ENCODE measurements around the gene MT3. TPM values are rescaled to one million over a fixed set of nuclear protein-coding genes. Genes with fewer than 3 reads are reported as not detected.

MT3 gene
- total RNA-seq, 5 donors from 2014 or later (not counting 1 experiment from before 2014, with no cell fraction given), result 0.66 to 1.9 (median 0.84) TPM; not detected in 1

- Histone ChIP-seq H3K4me3 (ENCODE audit: control insufficient read depth in 1 of 2, extremely low read depth in 1 of 2, low read length in 1 of 2) (no peak overlapping the region), H3K27ac (ENCODE audit: low read length) (no peak overlapping the region), H3K36me3 (ENCODE audit: control insufficient read depth in 2 of 2, extremely low read depth in 1 of 2, insufficient read depth in 1 of 2, low read length in 1 of 2) (no peaks in the 10 kb centered on the region), H3K9me3 (no peaks in the 10 kb centered on the region), H3K4me1 (ENCODE audit: control insufficient read depth in 1 of 2, extremely low read depth in 1 of 2, insufficient read depth in 2 of 2, low read length in 2 of 2) (peaks cover 0 to 40% of the 10 kb centered on the region in 2 experiments), H3K27me3 (replicated peaks in 1 of 2; ENCODE audit: control insufficient read depth in 2 of 2, extremely low read depth in 1 of 2, insufficient read depth in 2 of 2, low read length in 1 of 2) (peaks cover 16 to 67% of the 10 kb centered on the region in 2 experiments)
- H3K4me3 Mint-ChIP-seq, result peak overlapping the region in 1 of 3 donors; percentile 84
- no peak for DNase-seq
- POLR2A ChIA-PET, result no interaction called here
- CTCF ChIA-PET, result interaction anchor here in 1 of 2 donors (0.6 kb wide), 1 partner anchor 63 kb away, joined by 3 read pairs; no protein-coding TSS in a partner anchor
- H3K27me3 Mint-ChIP-seq, result peaks cover 62 to 72% of the 10 kb centered on the region in 2 donors
- H3K9me3 Mint-ChIP-seq, result no peaks in the 10 kb centered on the region
- peaks cover 30 to 43% (median 30%) of the 10 kb centered on the region in 3 donors for H3K4me1 Mint-ChIP-seq
- H3K27ac Mint-ChIP-seq, result no peak overlapping the region
- WGBS (ENCODE audit: insufficient coverage), result 71% methylated on average over 3 of the region's 7 CpGs
- no peak for ATAC-seq (replicated peaks in 1 of 4)
- H3K36me3 Mint-ChIP-seq, result no peaks in the 10 kb centered on the region
Observed at GRCh38 chr16:56633535-56633934, 44.2 kb downstream of the MT3 start.

GRCh38 chr16:56634715-56635440 lies 45.5 kb downstream of the MT3 start:
- POLR2A ChIA-PET, result no interaction called here
- whole genome bisulfite sequencing (ENCODE audit: insufficient coverage), result 7% methylated on average over 37 of the region's 47 CpGs
- peak overlapping the region in 1 of 2 donors; percentile 15 for H3K4me3 ChIP-seq (ENCODE audit: control insufficient read depth in 1 of 2, extremely low read depth in 1 of 2, low read length in 1 of 2)
- Mint-ChIP-seq H3K27ac (peak overlapping the region in 1 of 2 donors; percentile 43), H3K4me1 (peaks cover 30 to 46% (median 30%) of the 10 kb centered on the region in 3 donors), H3K4me3 (peak overlapping the region; percentile 55 to 84 (median 57)), H3K36me3 (no peaks in the 10 kb centered on the region), H3K27me3 (peaks cover 73 to 85% of the 10 kb centered on the region in 2 donors), H3K9me3 (no peaks in the 10 kb centered on the region)
- H3K9me3 ChIP-seq, result no peaks in the 10 kb centered on the region
- H3K4me1 ChIP-seq (ENCODE audit: control insufficient read depth in 1 of 2, extremely low read depth in 1 of 2, insufficient read depth in 2 of 2, low read length in 2 of 2), result peaks cover 0 to 41% of the 10 kb centered on the region in 2 experiments
- no peaks in the 10 kb centered on the region for H3K36me3 ChIP-seq (ENCODE audit: control insufficient read depth in 2 of 2, extremely low read depth in 1 of 2, insufficient read depth in 1 of 2, low read length in 1 of 2)
- no peak for ATAC-seq (replicated peaks in 1 of 4)
- no peak overlapping the region for H3K27ac ChIP-seq (ENCODE audit: low read length)
- CTCF ChIA-PET, result interaction anchor here in 1 of 2 donors (0.7 kb wide), 1 partner anchor 74 kb away, joined by 3 read pairs; no protein-coding TSS in a partner anchor
- no peak for DNase-seq
- H3K27me3 ChIP-seq (replicated peaks in 1 of 2; ENCODE audit: control insufficient read depth in 2 of 2, extremely low read depth in 1 of 2, insufficient read depth in 2 of 2, low read length in 1 of 2), result peaks cover 19 to 80% of the 10 kb centered on the region in 2 experiments

DNA sequence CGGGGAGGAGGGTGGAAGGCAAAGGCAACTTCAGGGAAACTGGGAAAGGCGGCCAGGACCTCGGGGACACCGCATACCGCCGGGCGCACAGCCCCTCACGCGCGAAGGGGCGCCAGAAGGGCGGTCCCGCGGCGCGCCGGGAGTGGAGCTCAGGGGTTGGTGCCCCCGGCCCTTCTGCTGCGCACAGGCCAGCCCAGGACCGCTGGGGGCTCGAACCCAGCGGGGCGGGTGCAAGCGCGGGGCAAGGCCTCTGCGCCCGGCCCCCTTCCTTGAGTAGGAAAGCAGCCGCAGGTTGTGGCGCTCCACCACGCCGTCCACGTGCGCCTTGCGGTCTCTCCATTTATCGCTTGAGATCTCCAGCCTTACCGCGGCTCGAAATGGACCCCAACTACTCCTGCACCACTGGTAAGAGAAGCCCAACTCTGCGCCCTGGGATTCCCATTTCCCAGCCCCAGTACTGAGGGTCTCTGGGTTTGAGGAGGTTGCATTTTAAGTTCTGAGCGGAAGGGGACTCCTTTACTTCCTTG lies 46.2 kb downstream of the MT3 start:
- H3K36me3 Mint-ChIP-seq, result no peaks in the 10 kb centered on the region
- DNase-seq (no peak), ATAC-seq (replicated peaks in 1 of 4) (peak in 3 of 4 experiments; percentile 27 to 41 (median 28))
- CTCF ChIA-PET, result interaction anchor here in 1 of 2 donors (0.6 kb wide), 1 partner anchor 58 kb away, joined by 4 read pairs; no protein-coding TSS in a partner anchor
- WGBS (ENCODE audit: insufficient coverage), result 3% methylated on average over 34 of the region's 40 CpGs
- Histone ChIP-seq H3K9me3 (no peaks in the 10 kb centered on the region), H3K4me1 (ENCODE audit: control insufficient read depth in 1 of 2, extremely low read depth in 1 of 2, insufficient read depth in 2 of 2, low read length in 2 of 2) (peaks cover 0 to 41% of the 10 kb centered on the region in 2 experiments), H3K27me3 (replicated peaks in 1 of 2; ENCODE audit: control insufficient read depth in 2 of 2, extremely low read depth in 1 of 2, insufficient read depth in 2 of 2, low read length in 1 of 2) (peaks cover 19 to 85% of the 10 kb centered on the region in 2 experiments), H3K4me3 (ENCODE audit: control insufficient read depth in 1 of 2, extremely low read depth in 1 of 2, low read length in 1 of 2) (peak overlapping the region in 1 of 2 donors; percentile 15), H3K36me3 (ENCODE audit: control insufficient read depth in 2 of 2, extremely low read depth in 1 of 2, insufficient read depth in 1 of 2, low read length in 1 of 2) (no peaks in the 10 kb centered on the region), H3K27ac (ENCODE audit: low read length) (no peak overlapping the region)
- no peaks in the 10 kb centered on the region for H3K9me3 Mint-ChIP-seq
- H3K4me3 Mint-ChIP-seq, result peak overlapping the region; percentile 34 to 84 (median 57)
- peaks cover 30 to 43% (median 30%) of the 10 kb centered on the region in 3 donors for H3K4me1 Mint-ChIP-seq
- no peak overlapping the region for H3K27ac Mint-ChIP-seq
- peaks cover 74 to 91% of the 10 kb centered on the region in 2 donors for H3K27me3 Mint-ChIP-seq
- POLR2A ChIA-PET, result no interaction called here

DNA sequence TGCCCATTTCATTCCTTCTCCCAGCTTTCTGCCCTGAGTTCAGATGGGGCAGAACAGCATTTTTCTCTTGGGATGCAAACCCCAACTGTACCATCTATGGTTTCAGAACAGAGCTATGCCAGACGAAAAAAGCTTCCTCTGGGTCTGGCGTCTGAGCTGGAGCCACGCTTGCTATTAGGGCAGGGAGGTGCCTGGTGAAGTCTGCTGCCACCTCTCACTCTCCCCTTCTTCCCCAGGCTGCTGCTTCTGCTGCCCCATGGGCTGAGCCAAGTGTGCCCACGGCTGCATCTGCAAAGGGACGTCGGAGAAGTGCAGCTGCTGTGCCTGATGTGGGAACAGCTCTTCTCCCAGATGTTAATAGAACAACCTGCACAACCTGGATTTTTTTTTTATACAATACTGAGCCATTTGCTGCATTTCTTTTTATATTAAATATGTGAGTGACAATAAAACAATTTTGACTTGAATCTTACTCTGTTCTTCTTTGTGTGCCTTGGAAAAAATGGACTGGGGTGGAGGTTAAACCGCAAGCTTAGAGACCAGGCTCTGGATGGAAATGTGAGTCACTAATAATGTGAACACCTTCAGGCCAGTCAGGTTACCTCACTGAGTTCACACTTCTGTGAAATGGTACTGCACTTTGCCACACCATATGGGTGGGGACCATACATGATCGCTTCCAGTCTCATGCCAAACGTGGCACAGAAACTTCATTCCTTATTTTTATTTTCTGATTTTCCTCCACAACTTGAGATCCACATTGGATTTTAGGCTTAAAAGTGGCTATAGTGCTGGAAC lies 47.5 kb downstream of the MT3 start:
- Histone ChIP-seq H3K27ac (ENCODE audit: low read length) (no peak overlapping the region), H3K4me3 (ENCODE audit: control insufficient read depth in 1 of 2, extremely low read depth in 1 of 2, low read length in 1 of 2) (no peak overlapping the region), H3K36me3 (ENCODE audit: control insufficient read depth in 2 of 2, extremely low read depth in 1 of 2, insufficient read depth in 1 of 2, low read length in 1 of 2) (no peaks in the 10 kb centered on the region), H3K9me3 (no peaks in the 10 kb centered on the region), H3K27me3 (replicated peaks in 1 of 2; ENCODE audit: control insufficient read depth in 2 of 2, extremely low read depth in 1 of 2, insufficient read depth in 2 of 2, low read length in 1 of 2) (peaks cover 16 to 74% of the 10 kb centered on the region in 2 experiments), H3K4me1 (ENCODE audit: control insufficient read depth in 1 of 2, extremely low read depth in 1 of 2, insufficient read depth in 2 of 2, low read length in 2 of 2) (peaks cover 0 to 38% of the 10 kb centered on the region in 2 experiments)
- Mint-ChIP-seq H3K27me3 (peaks cover 72 to 86% of the 10 kb centered on the region in 2 donors), H3K27ac (no peak overlapping the region), H3K4me1 (peaks cover 26 to 40% (median 27%) of the 10 kb centered on the region in 3 donors), H3K36me3 (no peaks in the 10 kb centered on the region), H3K9me3 (no peaks in the 10 kb centered on the region), H3K4me3 (peak overlapping the region in 1 of 3 donors; percentile 84)
- CTCF ChIA-PET, result no interaction called here
- POLR2A ChIA-PET, result no interaction called here
- no peak for ATAC-seq (replicated peaks in 1 of 4)
- 38% methylated on average over 1 of the region's 9 CpGs for WGBS (ENCODE audit: insufficient coverage)
- no peak for DNase-seq

- ChIA-PET POLR2A (no interaction called here), CTCF (no interaction called here)
- H3K4me3 Mint-ChIP-seq, result peak within 1 kb of the TSS; percentile 9 to 55 (median 31)
- H3K4me1 Mint-ChIP-seq, result peaks cover 27 to 43% (median 32%) of the 10 kb centered on the region in 3 donors
- no peaks in the 10 kb centered on the region for H3K36me3 Mint-ChIP-seq
- Histone ChIP-seq H3K27ac (ENCODE audit: low read length) (no peak within 1 kb of the TSS), H3K4me3 (ENCODE audit: control insufficient read depth in 1 of 2, extremely low read depth in 1 of 2, low read length in 1 of 2) (no peak within 1 kb of the TSS), H3K9me3 (no peaks in the 10 kb centered on the region), H3K4me1 (ENCODE audit: control insufficient read depth in 1 of 2, extremely low read depth in 1 of 2, insufficient read depth in 2 of 2, low read length in 2 of 2) (peaks cover 2 to 30% of the 10 kb centered on the region in 2 experiments), H3K27me3 (replicated peaks in 1 of 2; ENCODE audit: control insufficient read depth in 2 of 2, extremely low read depth in 1 of 2, insufficient read depth in 2 of 2, low read length in 1 of 2) (peaks cover 14 to 64% of the 10 kb centered on the region in 2 experiments), H3K36me3 (ENCODE audit: control insufficient read depth in 2 of 2, extremely low read depth in 1 of 2, insufficient read depth in 1 of 2, low read length in 1 of 2) (no peaks in the 10 kb centered on the region)
- H3K9me3 Mint-ChIP-seq, result no peaks in the 10 kb centered on the region
- DNase-seq, result peak in 1 of 35 experiments; percentile 32
- WGBS (ENCODE audit: insufficient coverage), result 6% methylated on average over 60 of the region's 68 CpGs
- peak in 3 of 4 experiments; percentile 38 to 45 (median 39) for ATAC-seq (replicated peaks in 1 of 4)
- H3K27me3 Mint-ChIP-seq, result peaks cover 64 to 77% of the 10 kb centered on the region in 2 donors
- peak within 1 kb of the TSS in 1 of 2 donors; percentile 39 for H3K27ac Mint-ChIP-seq
Observed at GRCh38 chr16:56637814-56638750, 48.8 kb downstream of the MT3 start, which contains the start of gene MT1A. TSS of gene MT1A (plus strand) at chr16:56638666. CDS start at chr16:56638739, 73 bp downstream.
